ENCODE results near the gene HNRNPA3. TPM values are rescaled to one million over a fixed set of nuclear protein-coding genes. Genes with fewer than 3 reads are reported as not detected.

HNRNPA3 gene
- total RNA-seq, 1 donor, result 38.0 TPM

DNA sequence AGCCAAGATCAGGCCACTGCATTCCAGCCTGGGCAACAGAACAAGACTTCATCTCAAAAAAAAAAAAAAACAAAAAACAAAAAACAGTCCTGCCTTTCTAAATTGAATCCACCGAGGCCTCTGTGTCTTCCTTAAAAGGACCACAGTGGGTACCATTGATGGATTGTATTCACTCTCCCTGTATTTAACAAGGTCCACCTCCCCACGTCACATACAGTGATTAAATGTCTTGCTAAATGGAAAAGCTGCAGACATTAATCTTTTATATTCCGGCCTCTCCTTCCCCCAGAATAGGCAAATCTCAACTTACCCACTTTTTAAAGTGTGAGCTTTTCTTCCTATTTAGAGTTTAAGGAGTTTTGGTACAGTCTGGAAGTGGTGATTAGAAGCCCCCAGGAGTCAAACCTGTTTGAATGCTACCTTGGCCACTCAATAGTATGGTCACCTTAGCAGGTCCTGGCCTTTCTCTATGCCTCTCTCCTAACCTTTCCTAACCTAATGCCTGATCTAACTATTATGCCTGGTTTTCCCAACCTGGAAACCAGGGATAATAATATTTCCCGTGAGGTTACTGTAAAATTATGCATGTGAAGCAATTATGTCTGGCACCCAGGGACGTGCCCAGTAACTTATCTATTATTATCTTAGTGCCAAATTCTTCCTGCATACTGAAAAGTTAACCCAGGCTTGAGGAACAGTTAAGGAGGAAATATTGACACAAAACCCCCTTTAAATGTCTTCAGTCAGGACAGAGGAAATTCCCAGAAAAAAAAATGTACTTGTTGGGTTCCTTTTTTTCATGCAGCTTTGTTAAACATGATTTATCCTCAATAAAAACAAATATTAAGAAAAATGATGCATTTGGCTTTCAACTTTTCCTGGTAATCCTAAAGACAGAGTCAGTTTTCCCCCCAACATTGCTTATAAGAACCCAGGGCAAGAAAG is 48.8 kb downstream of the HNRNPA3 start:
- TF ChIP-seq, protein P1, sequence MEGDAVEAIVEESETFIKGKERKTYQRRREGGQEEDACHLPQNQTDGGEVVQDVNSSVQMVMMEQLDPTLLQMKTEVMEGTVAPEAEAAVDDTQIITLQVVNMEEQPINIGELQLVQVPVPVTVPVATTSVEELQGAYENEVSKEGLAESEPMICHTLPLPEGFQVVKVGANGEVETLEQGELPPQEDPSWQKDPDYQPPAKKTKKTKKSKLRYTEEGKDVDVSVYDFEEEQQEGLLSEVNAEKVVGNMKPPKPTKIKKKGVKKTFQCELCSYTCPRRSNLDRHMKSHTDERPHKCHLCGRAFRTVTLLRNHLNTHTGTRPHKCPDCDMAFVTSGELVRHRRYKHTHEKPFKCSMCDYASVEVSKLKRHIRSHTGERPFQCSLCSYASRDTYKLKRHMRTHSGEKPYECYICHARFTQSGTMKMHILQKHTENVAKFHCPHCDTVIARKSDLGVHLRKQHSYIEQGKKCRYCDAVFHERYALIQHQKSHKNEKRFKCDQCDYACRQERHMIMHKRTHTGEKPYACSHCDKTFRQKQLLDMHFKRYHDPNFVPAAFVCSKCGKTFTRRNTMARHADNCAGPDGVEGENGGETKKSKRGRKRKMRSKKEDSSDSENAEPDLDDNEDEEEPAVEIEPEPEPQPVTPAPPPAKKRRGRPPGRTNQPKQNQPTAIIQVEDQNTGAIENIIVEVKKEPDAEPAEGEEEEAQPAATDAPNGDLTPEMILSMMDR (IDR thresholded peaks at IDR 0.05; ENCODE audit: insufficient read depth, low read depth, low read length), result no peak
- no peak for DNase-seq (ENCODE audit: low read depth)
- H3K4me3 ChIP-seq (ENCODE audit: low read depth, low read length), result peak overlapping the region; percentile 91

DNA sequence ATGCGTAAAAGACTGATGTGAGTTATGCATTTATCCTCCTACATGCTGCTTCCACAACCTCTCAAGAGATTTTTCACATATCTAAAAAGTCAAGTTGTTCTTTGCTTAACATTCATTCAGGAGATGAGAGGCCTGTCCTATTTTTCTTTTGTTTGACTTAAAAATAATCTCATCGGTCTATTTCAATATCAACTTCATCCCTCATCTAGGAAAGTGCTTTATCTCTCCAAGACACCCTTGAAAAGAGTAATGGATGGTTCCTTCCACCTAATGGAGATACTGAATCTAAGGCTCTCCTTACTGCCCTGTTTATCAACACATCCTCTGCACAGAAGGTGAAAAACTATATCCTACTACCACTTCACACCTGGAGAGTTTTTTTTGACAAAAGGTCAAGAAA is 49.5 kb downstream of the HNRNPA3 start:
- peak overlapping the region; percentile 91 for H3K4me3 ChIP-seq (ENCODE audit: low read depth, low read length)
- no peak for DNase-seq (ENCODE audit: low read depth)
- TF ChIP-seq, protein P1 (IDR thresholded peaks at IDR 0.05; ENCODE audit: insufficient read depth, low read depth, low read length), result no peak

- TF ChIP-seq, protein P1 (IDR thresholded peaks at IDR 0.05; ENCODE audit: insufficient read depth, low read depth, low read length), result no peak
- H3K4me3 ChIP-seq (ENCODE audit: low read depth, low read length), result peak overlapping the region; percentile 91
- DNase-seq (ENCODE audit: low read depth), result no peak
These were observed 50.4 kb downstream of the HNRNPA3 start for GRCh38 chr2:177262958-177263450.

DNA sequence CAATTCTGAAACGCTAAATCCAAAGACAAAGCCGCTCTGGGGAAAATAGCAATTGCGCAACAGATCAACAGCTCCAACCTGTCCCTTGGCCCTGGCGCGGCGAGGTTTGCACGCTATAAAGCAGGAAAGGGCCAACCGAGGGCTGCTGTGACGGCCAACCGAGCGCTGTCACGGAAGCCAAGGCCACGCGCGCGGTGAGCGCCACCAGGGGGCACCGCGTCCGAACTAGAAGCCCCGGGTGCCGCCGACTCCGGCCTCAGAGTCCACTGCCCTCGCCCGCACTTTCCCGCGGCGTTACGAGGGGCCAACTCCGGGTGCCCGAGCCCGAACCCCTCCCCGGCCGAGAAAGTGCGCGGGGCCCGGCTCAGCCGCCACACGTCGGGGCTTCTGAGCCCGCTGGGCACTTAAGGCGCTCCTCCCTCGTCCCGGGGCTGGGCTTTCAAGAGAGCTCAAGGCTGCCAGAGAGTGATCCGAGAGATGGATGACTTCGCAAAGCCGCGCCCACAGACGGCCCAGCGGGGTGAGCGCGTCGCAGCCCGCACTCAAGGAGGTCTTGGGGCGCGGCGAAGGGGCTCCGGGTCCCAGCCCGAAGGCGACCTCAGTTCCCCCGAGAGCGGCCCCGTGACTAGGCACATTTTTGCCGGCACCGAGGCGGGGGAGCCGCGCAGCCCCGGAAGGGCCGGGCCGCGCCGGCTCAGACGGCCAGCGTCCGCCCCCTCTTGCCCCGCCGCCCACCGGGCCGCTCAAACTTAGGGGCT is 51.0 kb downstream of the HNRNPA3 start:
- peak overlapping the region; percentile 91 for H3K4me3 ChIP-seq (ENCODE audit: low read depth, low read length)
- TF ChIP-seq, protein P1 (IDR thresholded peaks at IDR 0.05; ENCODE audit: insufficient read depth, low read depth, low read length), result peak; percentile 81
- peak; percentile 99 for DNase-seq (ENCODE audit: low read depth)

DNA sequence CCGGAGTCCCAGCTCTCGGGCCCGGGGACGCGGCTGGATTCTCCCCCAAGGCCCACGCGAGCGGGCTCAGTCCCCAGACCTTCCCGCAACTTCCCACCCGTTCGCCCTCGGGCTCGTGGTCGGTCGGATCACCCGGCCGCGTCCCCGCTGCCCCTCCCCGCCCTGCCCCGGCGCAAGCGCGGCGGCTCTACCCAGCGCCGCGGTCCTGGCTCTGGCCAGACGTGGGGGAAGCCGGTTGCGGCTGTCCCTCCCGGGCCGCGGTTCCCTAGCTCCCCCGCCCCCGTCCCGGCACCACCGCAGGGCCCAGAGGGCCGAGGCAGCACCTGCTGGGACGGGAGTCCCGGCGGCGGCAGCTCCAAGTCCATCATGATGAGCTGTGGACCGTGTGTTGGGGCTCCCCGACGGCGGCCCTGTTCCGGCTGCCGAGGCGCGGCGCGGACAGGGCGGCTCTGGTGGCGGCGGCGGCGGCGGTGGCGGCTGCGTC is 51.7 kb downstream of the HNRNPA3 start:
- TF ChIP-seq, protein P1 (IDR thresholded peaks at IDR 0.05; ENCODE audit: insufficient read depth, low read depth, low read length), result no peak
- no peak for DNase-seq (ENCODE audit: low read depth)
- H3K4me3 ChIP-seq (ENCODE audit: low read depth, low read length), result peak overlapping the region; percentile 91

DNA sequence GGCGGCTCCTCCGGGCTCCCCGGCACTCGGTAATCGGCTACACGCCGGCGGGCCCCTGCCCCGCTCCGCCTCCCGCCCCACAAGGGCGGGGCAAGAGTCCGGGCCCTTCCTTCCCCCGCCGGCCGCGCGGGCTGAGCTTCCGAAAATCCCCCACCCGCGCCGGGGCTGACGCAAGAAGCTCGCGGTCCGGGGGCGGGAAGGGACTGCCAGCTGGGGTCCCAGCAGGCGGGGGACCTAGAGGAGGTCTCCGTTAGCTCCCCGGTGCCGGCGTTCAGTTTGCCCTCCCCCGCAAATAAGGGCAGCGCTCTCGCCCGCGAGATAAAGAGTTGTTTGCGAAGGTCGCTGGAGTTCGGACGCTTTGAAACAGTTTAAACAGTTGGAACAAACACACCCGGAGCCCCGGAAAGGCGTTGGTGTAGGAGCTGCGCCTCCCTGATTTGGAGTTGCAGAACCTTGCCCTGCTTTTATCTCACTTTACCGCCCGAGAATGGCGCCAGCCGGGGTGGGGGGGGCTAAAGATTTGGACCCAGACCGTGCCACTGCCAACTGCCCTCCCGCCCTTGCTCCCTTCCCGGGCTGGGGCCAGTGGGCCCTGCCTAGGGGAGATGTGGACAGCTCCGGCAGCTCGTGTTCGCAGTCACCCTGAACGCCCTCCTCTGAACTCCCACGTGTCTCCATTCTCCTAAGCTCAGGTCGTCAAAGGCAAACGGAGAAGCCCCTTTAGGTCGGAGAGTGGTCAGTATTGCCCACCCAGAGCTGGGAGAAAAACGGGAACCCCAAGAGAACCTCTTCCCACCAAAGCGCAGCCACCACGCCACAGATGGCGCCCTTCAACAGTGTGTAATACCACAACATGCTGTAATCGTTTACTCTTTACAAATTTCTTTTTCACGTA is 52.3 kb downstream of the HNRNPA3 start, which contains the start of gene NFE2L2:
NFE2L2 (minus strand) TSS at position 35 of the 895 bp plus-strand sequence. CDS start 151 bp downstream, outside the sequence.
- peak; percentile 92 for DNase-seq (ENCODE audit: low read depth)
- peak within 1 kb of the TSS; percentile 91 for H3K4me3 ChIP-seq (ENCODE audit: low read depth, low read length)
- TF ChIP-seq, protein P1 (IDR thresholded peaks at IDR 0.05; ENCODE audit: insufficient read depth, low read depth, low read length), result peak; percentile 38
